Measurements from ENCODE around the gene SNX30. TPM values are rescaled to one million over a fixed set of nuclear protein-coding genes. Genes with fewer than 3 reads are reported as not detected.

Gene SNX30
- total RNA-seq, 1 experiment from 2014 or later, result 12.7 TPM

DNA sequence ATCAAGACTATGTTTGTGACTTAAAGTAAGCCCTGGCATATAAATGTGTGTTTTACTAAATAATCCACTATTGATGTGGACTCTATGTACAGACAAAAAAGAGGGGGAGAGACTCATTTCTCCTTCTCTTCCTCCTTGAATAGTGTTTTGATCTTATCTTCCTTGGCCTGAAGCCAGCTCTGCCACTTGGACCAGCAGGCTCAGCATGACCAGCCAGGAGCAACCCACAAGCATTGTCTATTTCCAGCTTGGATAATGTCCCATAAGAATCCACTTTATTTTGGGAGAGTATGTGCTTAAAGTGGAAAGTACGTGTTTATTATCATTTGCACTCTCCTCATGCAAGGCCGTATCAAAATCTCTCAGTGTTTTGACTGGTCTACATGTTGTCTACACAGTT, 164.0 kb downstream of the SNX30 start (continued):
- TF ChIP-seq, protein P1, sequence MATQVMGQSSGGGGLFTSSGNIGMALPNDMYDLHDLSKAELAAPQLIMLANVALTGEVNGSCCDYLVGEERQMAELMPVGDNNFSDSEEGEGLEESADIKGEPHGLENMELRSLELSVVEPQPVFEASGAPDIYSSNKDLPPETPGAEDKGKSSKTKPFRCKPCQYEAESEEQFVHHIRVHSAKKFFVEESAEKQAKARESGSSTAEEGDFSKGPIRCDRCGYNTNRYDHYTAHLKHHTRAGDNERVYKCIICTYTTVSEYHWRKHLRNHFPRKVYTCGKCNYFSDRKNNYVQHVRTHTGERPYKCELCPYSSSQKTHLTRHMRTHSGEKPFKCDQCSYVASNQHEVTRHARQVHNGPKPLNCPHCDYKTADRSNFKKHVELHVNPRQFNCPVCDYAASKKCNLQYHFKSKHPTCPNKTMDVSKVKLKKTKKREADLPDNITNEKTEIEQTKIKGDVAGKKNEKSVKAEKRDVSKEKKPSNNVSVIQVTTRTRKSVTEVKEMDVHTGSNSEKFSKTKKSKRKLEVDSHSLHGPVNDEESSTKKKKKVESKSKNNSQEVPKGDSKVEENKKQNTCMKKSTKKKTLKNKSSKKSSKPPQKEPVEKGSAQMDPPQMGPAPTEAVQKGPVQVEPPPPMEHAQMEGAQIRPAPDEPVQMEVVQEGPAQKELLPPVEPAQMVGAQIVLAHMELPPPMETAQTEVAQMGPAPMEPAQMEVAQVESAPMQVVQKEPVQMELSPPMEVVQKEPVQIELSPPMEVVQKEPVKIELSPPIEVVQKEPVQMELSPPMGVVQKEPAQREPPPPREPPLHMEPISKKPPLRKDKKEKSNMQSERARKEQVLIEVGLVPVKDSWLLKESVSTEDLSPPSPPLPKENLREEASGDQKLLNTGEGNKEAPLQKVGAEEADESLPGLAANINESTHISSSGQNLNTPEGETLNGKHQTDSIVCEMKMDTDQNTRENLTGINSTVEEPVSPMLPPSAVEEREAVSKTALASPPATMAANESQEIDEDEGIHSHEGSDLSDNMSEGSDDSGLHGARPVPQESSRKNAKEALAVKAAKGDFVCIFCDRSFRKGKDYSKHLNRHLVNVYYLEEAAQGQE (IDR thresholded peaks at IDR 0.05; ENCODE audit: low read depth), result no peak
- TF ChIP-seq JUND (IDR thresholded peaks at IDR 0.05), result no peak
- no peak for TF ChIP-seq SIN3A (IDR thresholded peaks at IDR 0.05; ENCODE audit: low read depth)
- TF ChIP-seq CBX3 (IDR thresholded peaks at IDR 0.05; ENCODE audit: low read depth), result no peak

DNA sequence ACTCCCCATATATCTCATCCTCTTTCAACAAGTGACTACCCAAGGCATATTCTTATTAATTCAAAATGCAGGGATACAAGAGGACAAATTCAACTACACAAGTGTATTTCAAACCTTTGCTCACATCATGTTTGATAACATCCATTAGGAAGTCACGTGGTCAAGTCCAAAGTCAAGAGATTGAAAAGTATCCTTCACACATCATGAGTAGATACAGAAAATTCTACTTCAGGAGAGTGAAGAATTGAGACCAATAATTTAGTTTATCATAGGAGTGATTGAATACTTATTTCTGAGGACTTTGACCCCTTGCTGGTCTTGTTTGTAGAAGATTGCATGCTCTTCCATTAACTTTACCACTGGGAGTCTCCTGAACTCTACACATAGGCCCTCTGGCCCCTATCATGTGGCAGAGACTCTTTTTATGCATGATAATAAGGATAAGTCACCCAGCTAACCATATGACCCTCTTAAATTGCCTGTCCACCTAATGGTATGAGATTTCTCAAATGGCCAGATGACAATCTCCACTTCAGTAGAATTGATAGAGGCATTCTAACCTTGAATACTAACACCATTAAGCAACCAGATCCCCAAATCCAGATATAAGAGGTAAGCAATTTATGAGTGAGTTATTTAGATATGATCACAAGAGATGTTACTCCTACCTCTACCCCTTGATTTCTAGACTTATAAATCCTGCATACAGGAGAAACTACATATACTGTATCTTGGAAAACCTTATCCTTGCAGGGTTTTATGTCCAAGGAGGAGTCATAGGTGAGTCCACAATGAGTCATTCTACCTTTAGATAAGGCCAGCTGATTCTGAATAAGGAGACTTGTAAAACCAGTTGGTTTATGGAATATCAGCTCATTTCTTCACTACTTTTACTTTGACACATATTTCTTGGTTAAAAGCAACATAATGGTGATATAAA, 166.8 kb downstream of the SNX30 start:
- no peaks in the 10 kb centered on the region for H3K27me3 ChIP-seq (ENCODE audit: insufficient read depth, low read length)
- ChIA-PET CTCF (interaction anchor here (1.2 to 2.3 kb wide), 2 partner anchors 14 to 195 kb away, joined by 4 to 10 read pairs; no protein-coding TSS in a partner anchor), RAD21 (ENCODE audit: low non-redundant PET in 1 of 2, low total read pairs in 2 of 2, uncharacterized antibody in 2 of 2, unreplicated experiment in 2 of 2) (no interaction called here), POLR2A (no interaction called here)
- no peak overlapping the region for H3K4me3 ChIP-seq (replicated peaks in 1 of 2; ENCODE audit: low read depth in 1 of 2, low read length in 2 of 2)
- ATAC-seq (peak; percentile 61), DNase-seq (ENCODE audit: low read depth, low spot score) (peak; percentile 27)
- H3K9me2 ChIP-seq (ENCODE audit: insufficient read depth), result no peaks in the 10 kb centered on the region; the same call in 1 of the 2 replicates
- intact Hi-C loops (cut with micrococcal nuclease), result no loop called here
- H3K36me3 ChIP-seq (ENCODE audit: control insufficient read depth in 1 of 2, insufficient read depth in 2 of 2, low read length in 2 of 2), result no peaks in the 10 kb centered on the region
- H4K20me1 ChIP-seq (ENCODE audit: insufficient read depth), result no peaks in the 10 kb centered on the region
- no peaks in the 10 kb centered on the region for H3K79me2 ChIP-seq (ENCODE audit: insufficient read depth, low read length)
- no peak overlapping the region for H3K27ac ChIP-seq (ENCODE audit: low read depth, low read length)
- no TSS peak for BruUV-seq (replicated peaks)
- no peaks in the 10 kb centered on the region for H3K9me3 ChIP-seq (ENCODE audit: control insufficient read depth in 1 of 2, insufficient read depth in 1 of 2, low read depth in 1 of 2, low read length in 2 of 2)
- peaks cover 0 to 16% of the 10 kb centered on the region in 2 experiments; a peak in 2 of 4 replicates for H3K4me1 ChIP-seq (ENCODE audit: control insufficient read depth in 1 of 2, insufficient read depth in 2 of 2, low read length in 2 of 2)
- peak overlapping the region; percentile 55 for H3K4me2 ChIP-seq (ENCODE audit: low read length)
- H3K9ac ChIP-seq (ENCODE audit: low read length), result no peak overlapping the region
- no peak overlapping the region for H2AFZ ChIP-seq (ENCODE audit: low read depth, low read length, poor library complexity, severe bottlenecking)
- TF ChIP-seq POLR2A (IDR thresholded peaks at IDR 0.05; ENCODE audit: borderline replicate concordance, extremely low read depth, insufficient read depth, insufficient read length), result no peak
- no peak for TF ChIP-seq POLR2AphosphoS5 (IDR thresholded peaks at IDR 0.05; ENCODE audit: low read depth, low read length)
- peak; percentile 58; the same call in 1 of the 2 replicates for TF ChIP-seq CEBPB (IDR thresholded peaks at IDR 0.05; ENCODE audit: low read depth)
- TF ChIP-seq JUND (IDR thresholded peaks at IDR 0.05), result peak; percentile 92
- peak; percentile 91 for TF ChIP-seq CBX3 (IDR thresholded peaks at IDR 0.05; ENCODE audit: low read depth)
- TF ChIP-seq SP1 (IDR thresholded peaks at IDR 0.05; ENCODE audit: low read depth), result peak; percentile 73
- no peak for TF ChIP-seq ZNF274 (IDR thresholded peaks at IDR 0.05; ENCODE audit: low read depth, low read length)
- no peak for TF ChIP-seq ELF1 (IDR thresholded peaks at IDR 0.05; ENCODE audit: borderline replicate concordance, low read depth)
- TF ChIP-seq, protein P2, sequence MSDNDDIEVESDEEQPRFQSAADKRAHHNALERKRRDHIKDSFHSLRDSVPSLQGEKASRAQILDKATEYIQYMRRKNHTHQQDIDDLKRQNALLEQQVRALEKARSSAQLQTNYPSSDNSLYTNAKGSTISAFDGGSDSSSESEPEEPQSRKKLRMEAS (IDR thresholded peaks at IDR 0.05), result no peak
- TF ChIP-seq YY1 (IDR thresholded peaks at IDR 0.05; ENCODE audit: extremely low read depth, insufficient replicate concordance, low read depth, low read length), result no peak
- TF ChIP-seq, protein P3, sequence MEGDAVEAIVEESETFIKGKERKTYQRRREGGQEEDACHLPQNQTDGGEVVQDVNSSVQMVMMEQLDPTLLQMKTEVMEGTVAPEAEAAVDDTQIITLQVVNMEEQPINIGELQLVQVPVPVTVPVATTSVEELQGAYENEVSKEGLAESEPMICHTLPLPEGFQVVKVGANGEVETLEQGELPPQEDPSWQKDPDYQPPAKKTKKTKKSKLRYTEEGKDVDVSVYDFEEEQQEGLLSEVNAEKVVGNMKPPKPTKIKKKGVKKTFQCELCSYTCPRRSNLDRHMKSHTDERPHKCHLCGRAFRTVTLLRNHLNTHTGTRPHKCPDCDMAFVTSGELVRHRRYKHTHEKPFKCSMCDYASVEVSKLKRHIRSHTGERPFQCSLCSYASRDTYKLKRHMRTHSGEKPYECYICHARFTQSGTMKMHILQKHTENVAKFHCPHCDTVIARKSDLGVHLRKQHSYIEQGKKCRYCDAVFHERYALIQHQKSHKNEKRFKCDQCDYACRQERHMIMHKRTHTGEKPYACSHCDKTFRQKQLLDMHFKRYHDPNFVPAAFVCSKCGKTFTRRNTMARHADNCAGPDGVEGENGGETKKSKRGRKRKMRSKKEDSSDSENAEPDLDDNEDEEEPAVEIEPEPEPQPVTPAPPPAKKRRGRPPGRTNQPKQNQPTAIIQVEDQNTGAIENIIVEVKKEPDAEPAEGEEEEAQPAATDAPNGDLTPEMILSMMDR (IDR thresholded peaks at IDR 0.05 in 2 of 3, conservative IDR thresholded peaks at IDR 0.05 in 1 of 3; ENCODE audit: borderline replicate concordance in 1 of 3, insufficient read depth in 1 of 3, low read depth in 2 of 3, low read length in 2 of 3), result no peak
- TF ChIP-seq EZH2phosphoT487 (IDR thresholded peaks at IDR 0.05; ENCODE audit: borderline replicate concordance), result no peak
- no peak for TF ChIP-seq ZFX (IDR thresholded peaks at IDR 0.05)
- TF ChIP-seq EZH2 (IDR thresholded peaks at IDR 0.05), result no peak
- TF ChIP-seq EGR1 (IDR thresholded peaks at IDR 0.05; ENCODE audit: low read depth), result no peak
